Stimulated activated CD8-positive, alpha-beta memory T cell treated with anti-CD3 and anti-CD28 coated beads, Interleukin-7, amount 100 ng/mL, for 1 hour (primary cell): ENCODE data around the gene PIM2.
"Not testable (repeated sequence)": the region's sequence is repeated elsewhere in the genome, so short reads cannot be mapped to it uniquely, and the experiment has no call there.

Experiments
- DNase-seq, 2 donors: peaks; one replicate each; pipeline ENCODE4 v3.0.0-alpha.2; 2020; ENCODE audit warnings: low read depth in 2 of 2

The PIM2 gene

DNA sequence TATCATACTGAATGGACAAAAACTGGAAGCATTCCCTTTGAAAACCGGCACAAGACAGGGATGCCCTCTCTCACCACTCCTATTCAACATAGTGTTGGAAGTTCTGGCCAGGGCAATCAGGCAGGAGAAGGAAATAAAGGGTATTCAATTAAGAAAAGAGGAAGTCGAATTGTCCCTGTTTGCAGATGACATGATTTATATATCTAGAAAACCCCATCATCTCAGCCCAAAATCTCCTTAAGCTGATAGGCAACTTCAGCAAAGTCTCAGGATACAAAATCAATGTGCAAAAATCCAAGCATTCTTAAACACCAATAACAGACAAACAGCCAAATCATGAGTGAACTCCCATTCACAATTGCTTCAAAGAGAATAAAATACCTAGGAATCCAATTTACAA is 46.8 kb downstream of the PIM2 start:
- DNase-seq, result not testable (repeated sequence)

DNA sequence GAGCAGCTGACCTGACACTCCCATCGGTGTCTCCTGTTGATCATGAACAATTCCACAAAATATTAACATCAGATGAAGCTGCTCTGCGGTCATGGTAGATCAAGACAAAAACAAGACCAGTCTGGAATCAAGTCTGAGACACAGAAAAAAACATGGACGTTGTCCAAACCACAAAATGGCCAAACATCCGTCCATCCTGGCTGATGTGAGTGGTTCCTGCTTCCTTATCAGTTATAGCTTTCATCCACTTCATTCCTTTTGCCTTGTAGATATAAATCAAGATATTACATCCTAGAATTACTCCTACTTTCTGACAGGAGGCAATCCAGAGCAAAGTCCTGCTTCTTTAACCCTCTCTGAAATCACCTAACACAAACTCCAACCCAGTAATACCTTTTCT is 54.6 kb downstream of the PIM2 start:
- DNase-seq, result no peak
